GM21619 (cell line): ENCODE measurements around the gene TMEM209.
"Not testable (repeated sequence)": the region's sequence is repeated elsewhere in the genome, so short reads cannot be mapped to it uniquely, and the experiment has no call there.

Source experiments
- ATAC-seq: cut with Tn5 transposase; IDR thresholded peaks from one replicate; pipeline ENCODE4 v1.9.1; 2021; ENCODE audit not compliant: unreplicated experiment

TMEM209 gene

GRCh38 chr7:130129011-130129411, 76.2 kb downstream of the TMEM209 start:
- ATAC-seq = no peak

- no peak for ATAC-seq
Measured at GRCh38 chr7:130127821-130128317, 77.3 kb downstream of the TMEM209 start.

- no peak for ATAC-seq
Measured at GRCh38 chr7:130127404-130127803, 77.8 kb downstream of the TMEM209 start.

- ATAC-seq = not testable (repeated sequence)
Measured at GRCh38 chr7:130126840-130127239, 78.4 kb downstream of the TMEM209 start.

- no peak for ATAC-seq
Measured at GRCh38 chr7:130124711-130125110, 80.5 kb downstream of the TMEM209 start.

GRCh38 chr7:130123501-130123900, 81.7 kb downstream of the TMEM209 start:
- no peak for ATAC-seq

GRCh38 chr7:130118801-130119200, 86.4 kb downstream of the TMEM209 start:
- ATAC-seq = no peak

GRCh38 chr7:130118294-130118693, 86.9 kb downstream of the TMEM209 start:
- ATAC-seq = no peak

- no peak for ATAC-seq
Measured at GRCh38 chr7:130114776-130115175, 90.4 kb downstream of the TMEM209 start.
